Measurements from ENCODE around the gene AGAP2. TPM values are rescaled to one million over a fixed set of nuclear protein-coding genes. Genes with fewer than 3 reads are reported as not detected.
"Not testable (repeated sequence)": the region's sequence is repeated elsewhere in the genome, so short reads cannot be mapped to it uniquely, and the experiment has no call there.

AGAP2 gene
- total RNA-seq, 1 donor from 2014 or later: 2.1 TPM

DNA sequence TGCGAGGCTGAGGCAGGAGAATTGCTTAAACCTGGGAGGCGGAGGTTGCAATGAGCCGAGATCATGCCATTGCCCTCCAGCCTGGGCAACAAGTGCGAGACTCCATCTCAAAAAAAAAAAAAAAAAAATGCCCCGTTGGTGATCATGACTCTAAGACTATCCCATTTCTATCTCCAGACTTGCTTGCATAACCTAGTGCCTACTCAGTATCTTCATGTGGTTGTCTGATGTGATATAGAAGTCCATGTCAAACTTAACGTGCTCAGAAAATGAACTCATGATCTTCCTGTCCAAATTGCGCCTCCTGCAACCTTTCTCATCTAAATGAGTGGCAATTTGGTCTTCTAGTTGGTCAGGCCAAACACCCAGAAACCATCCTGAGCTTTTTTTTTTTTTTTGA, 39.4 kb upstream of the AGAP2 start:
- H3K27me3 ChIP-seq (ENCODE audit: control insufficient read depth in 3 of 3, insufficient read depth in 3 of 3, low read length in 3 of 3): no peaks in the 10 kb centered on the region
- no peak overlapping the region for H3K27ac ChIP-seq (ENCODE audit: low read depth, low read length)
- H3K4me1 ChIP-seq (ENCODE audit: control insufficient read depth in 3 of 3, insufficient read depth in 3 of 3, low read length in 3 of 3): peaks cover 5 to 14% (median 8%) of the 10 kb centered on the region in 3 donors
- no peak overlapping the region for H3K4me3 ChIP-seq (ENCODE audit: low read length in 3 of 3)
- no peaks in the 10 kb centered on the region for H3K9me3 ChIP-seq (ENCODE audit: control insufficient read depth in 3 of 3, low read length in 3 of 3)
- peaks cover 6 to 20% (median 12%) of the 10 kb centered on the region in 3 donors for H3K36me3 ChIP-seq (ENCODE audit: control insufficient read depth in 3 of 3, insufficient read depth in 3 of 3, low read length in 3 of 3)
- no peak overlapping the region for H3K9ac ChIP-seq (ENCODE audit: low read depth in 1 of 3, low read length in 3 of 3)

DNA sequence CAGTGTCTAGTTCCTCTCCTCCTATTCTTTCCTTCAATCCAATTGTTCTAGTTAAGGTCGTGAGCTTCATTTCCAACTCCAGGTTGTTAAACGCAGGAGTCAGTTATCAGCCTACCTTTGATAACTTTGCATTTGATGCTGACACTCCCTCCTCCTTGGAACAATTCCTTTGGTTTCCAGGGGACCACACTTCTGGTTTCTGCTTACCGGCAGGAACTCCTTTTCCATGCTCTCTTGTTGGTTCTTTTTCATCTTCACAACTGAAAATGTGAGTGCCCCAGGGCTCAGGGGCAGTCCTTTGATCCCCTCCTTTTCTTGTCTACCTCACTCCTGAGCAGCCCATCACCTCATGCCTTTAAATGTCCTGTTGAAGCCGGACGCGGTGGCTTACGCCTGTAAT, 38.8 kb upstream of the AGAP2 start:
- Histone ChIP-seq H3K4me1 (ENCODE audit: control insufficient read depth in 3 of 3, insufficient read depth in 3 of 3, low read length in 3 of 3) (peaks cover 10 to 16% (median 11%) of the 10 kb centered on the region in 3 donors), H3K27ac (ENCODE audit: low read depth, low read length) (no peak overlapping the region), H3K36me3 (ENCODE audit: control insufficient read depth in 3 of 3, insufficient read depth in 3 of 3, low read length in 3 of 3) (peaks cover 6 to 20% (median 9%) of the 10 kb centered on the region in 3 donors), H3K4me3 (ENCODE audit: low read length in 3 of 3) (no peak overlapping the region), H3K9ac (ENCODE audit: low read depth in 1 of 3, low read length in 3 of 3) (no peak overlapping the region), H3K27me3 (ENCODE audit: control insufficient read depth in 3 of 3, insufficient read depth in 3 of 3, low read length in 3 of 3) (no peaks in the 10 kb centered on the region), H3K9me3 (ENCODE audit: control insufficient read depth in 3 of 3, low read length in 3 of 3) (no peaks in the 10 kb centered on the region)

- H3K4me1 ChIP-seq (ENCODE audit: control insufficient read depth in 3 of 3, insufficient read depth in 3 of 3, low read length in 3 of 3): peaks cover 17 to 19% (median 18%) of the 10 kb centered on the region in 3 donors
- no peak overlapping the region for H3K4me3 ChIP-seq (ENCODE audit: low read length in 3 of 3)
- H3K9me3 ChIP-seq (ENCODE audit: control insufficient read depth in 3 of 3, low read length in 3 of 3): no peaks in the 10 kb centered on the region
- no peaks in the 10 kb centered on the region for H3K27me3 ChIP-seq (ENCODE audit: control insufficient read depth in 3 of 3, insufficient read depth in 3 of 3, low read length in 3 of 3)
- no peak overlapping the region for H3K9ac ChIP-seq (ENCODE audit: low read depth in 1 of 3, low read length in 3 of 3)
- peaks cover 6 to 20% (median 9%) of the 10 kb centered on the region in 3 donors for H3K36me3 ChIP-seq (ENCODE audit: control insufficient read depth in 3 of 3, insufficient read depth in 3 of 3, low read length in 3 of 3)
- no peak overlapping the region for H3K27ac ChIP-seq (ENCODE audit: low read depth, low read length)
Measured at GRCh38 chr12:57776247-57776587, 37.7 kb upstream of the AGAP2 start.

GRCh38 chr12:57775563-57776246, 37.2 kb upstream of the AGAP2 start:
- Histone ChIP-seq H3K27me3 (ENCODE audit: control insufficient read depth in 3 of 3, insufficient read depth in 3 of 3, low read length in 3 of 3) (no peaks in the 10 kb centered on the region), H3K4me3 (ENCODE audit: low read length in 3 of 3) (no peak overlapping the region), H3K9me3 (ENCODE audit: control insufficient read depth in 3 of 3, low read length in 3 of 3) (no peaks in the 10 kb centered on the region), H3K9ac (ENCODE audit: low read depth in 1 of 3, low read length in 3 of 3) (no peak overlapping the region), H3K4me1 (ENCODE audit: control insufficient read depth in 3 of 3, insufficient read depth in 3 of 3, low read length in 3 of 3) (peaks cover 22 to 23% (median 23%) of the 10 kb centered on the region in 3 donors), H3K27ac (ENCODE audit: low read depth, low read length) (no peak overlapping the region), H3K36me3 (ENCODE audit: control insufficient read depth in 3 of 3, insufficient read depth in 3 of 3, low read length in 3 of 3) (peaks cover 10 to 22% (median 12%) of the 10 kb centered on the region in 3 donors)

GRCh38 chr12:57775044-57775443, 36.5 kb upstream of the AGAP2 start:
- no peaks in the 10 kb centered on the region for H3K9me3 ChIP-seq (ENCODE audit: control insufficient read depth in 3 of 3, low read length in 3 of 3)
- H3K27me3 ChIP-seq (ENCODE audit: control insufficient read depth in 3 of 3, insufficient read depth in 3 of 3, low read length in 3 of 3): no peaks in the 10 kb centered on the region
- H3K9ac ChIP-seq (ENCODE audit: low read depth in 1 of 3, low read length in 3 of 3): no peak overlapping the region
- H3K4me1 ChIP-seq (ENCODE audit: control insufficient read depth in 3 of 3, insufficient read depth in 3 of 3, low read length in 3 of 3): peaks cover 22 to 26% (median 23%) of the 10 kb centered on the region in 3 donors
- H3K27ac ChIP-seq (ENCODE audit: low read depth, low read length): no peak overlapping the region
- H3K36me3 ChIP-seq (ENCODE audit: control insufficient read depth in 3 of 3, insufficient read depth in 3 of 3, low read length in 3 of 3): peaks cover 11 to 22% (median 15%) of the 10 kb centered on the region in 3 donors
- no peak overlapping the region for H3K4me3 ChIP-seq (ENCODE audit: low read length in 3 of 3)

DNA sequence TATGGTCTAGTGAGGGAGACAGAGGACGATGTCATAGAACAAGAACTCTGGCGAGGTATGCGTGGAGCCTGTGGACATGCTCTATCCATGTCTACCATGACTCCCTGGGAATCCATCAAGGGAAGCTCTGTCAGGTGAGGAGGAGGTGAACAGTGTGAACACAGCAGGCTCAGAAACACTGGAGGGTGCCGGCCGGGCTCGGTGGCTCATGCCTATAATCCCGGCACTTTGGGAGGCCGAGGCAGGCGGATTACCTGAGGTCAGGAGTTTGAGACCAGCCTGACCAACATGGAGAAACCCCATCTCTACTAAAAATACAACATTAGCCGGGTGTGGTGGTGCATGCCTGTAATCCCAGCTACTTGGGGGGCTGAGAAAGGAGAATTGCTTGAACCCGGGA, 36.1 kb upstream of the AGAP2 start:
- Histone ChIP-seq H3K4me1 (ENCODE audit: control insufficient read depth in 3 of 3, insufficient read depth in 3 of 3, low read length in 3 of 3) (peaks cover 20 to 26% (median 22%) of the 10 kb centered on the region in 3 donors), H3K36me3 (ENCODE audit: control insufficient read depth in 3 of 3, insufficient read depth in 3 of 3, low read length in 3 of 3) (peaks cover 13 to 23% (median 15%) of the 10 kb centered on the region in 3 donors)
- not testable (repeated sequence) for H3K4me3 ChIP-seq (ENCODE audit: low read length in 3 of 3); H3K27me3 ChIP-seq (ENCODE audit: control insufficient read depth in 3 of 3, insufficient read depth in 3 of 3, low read length in 3 of 3); H3K9me3 ChIP-seq (ENCODE audit: control insufficient read depth in 3 of 3, low read length in 3 of 3); H3K9ac ChIP-seq (ENCODE audit: low read depth in 1 of 3, low read length in 3 of 3); H3K27ac ChIP-seq (ENCODE audit: low read depth, low read length)

DNA sequence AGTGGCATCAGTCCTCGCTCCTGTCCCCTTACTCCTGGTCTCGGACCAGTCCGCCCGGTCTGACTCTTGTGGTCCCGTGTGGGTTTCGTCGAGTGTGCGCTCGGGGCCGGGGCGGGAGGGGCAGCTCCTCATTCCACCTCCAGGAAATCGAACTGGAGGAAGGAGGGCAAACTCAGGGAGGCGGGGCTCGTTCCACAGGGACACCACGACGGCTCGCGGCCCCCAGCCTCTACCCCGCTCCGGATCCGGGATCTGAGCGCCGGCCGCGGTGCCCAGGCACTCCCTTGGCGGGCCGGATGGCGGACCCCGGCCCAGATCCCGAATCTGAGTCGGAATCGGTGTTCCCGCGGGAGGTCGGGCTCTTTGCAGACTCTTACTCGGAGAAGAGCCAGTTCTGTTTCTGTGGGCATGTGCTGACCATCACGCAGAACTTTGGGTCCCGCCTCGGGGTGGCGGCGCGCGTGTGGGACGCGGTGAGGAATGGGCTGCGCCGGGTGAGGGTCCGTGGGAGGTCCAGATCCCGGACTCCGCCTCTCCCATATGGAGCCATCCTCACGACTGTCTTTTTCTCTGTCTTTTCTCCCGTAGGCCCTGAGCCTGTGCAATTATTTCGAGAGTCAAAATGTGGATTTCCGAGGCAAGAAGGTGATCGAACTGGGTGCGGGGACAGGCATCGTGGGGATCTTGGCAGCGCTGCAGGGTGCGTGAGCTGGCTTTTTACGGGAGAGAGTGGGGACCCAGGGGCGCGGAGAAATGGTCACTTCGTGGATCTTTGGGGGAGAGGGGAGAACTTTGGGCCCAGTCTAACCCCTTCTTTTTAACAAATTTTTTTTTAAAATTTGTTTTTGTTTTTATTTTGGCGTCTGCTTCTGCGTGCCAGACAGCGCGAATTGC, 34.1 kb upstream of the AGAP2 start, which contains the start of gene EEF1AKMT3:
Gene EEF1AKMT3 (plus strand): TSS at position 186 of the 894 bp plus-strand sequence. CDS start 111 bp downstream, at position 297.
- no peaks in the 10 kb centered on the region for H3K9me3 ChIP-seq (ENCODE audit: control insufficient read depth in 3 of 3, low read length in 3 of 3)
- H3K36me3 ChIP-seq (ENCODE audit: control insufficient read depth in 3 of 3, insufficient read depth in 3 of 3, low read length in 3 of 3): peaks cover 25 to 39% (median 27%) of the 10 kb centered on the region in 3 donors
- peak within 1 kb of the TSS; percentile 85 to 94 (median 92) for H3K9ac ChIP-seq (ENCODE audit: low read depth in 1 of 3, low read length in 3 of 3)
- peak within 1 kb of the TSS; percentile 89 to 99 (median 98) for H3K4me3 ChIP-seq (ENCODE audit: low read length in 3 of 3)
- H3K27ac ChIP-seq (ENCODE audit: low read depth, low read length): peak within 1 kb of the TSS; percentile 79
- H3K4me1 ChIP-seq (ENCODE audit: control insufficient read depth in 3 of 3, insufficient read depth in 3 of 3, low read length in 3 of 3): peaks cover 19 to 26% (median 22%) of the 10 kb centered on the region in 3 donors
- peaks cover 0 to 3% (median 0%) of the 10 kb centered on the region in 3 donors for H3K27me3 ChIP-seq (ENCODE audit: control insufficient read depth in 3 of 3, insufficient read depth in 3 of 3, low read length in 3 of 3)

- Histone ChIP-seq H3K27me3 (ENCODE audit: control insufficient read depth in 3 of 3, insufficient read depth in 3 of 3, low read length in 3 of 3) (peaks cover 5 to 8% (median 6%) of the 10 kb centered on the region in 3 donors), H3K36me3 (ENCODE audit: control insufficient read depth in 3 of 3, insufficient read depth in 3 of 3, low read length in 3 of 3) (peaks cover 25 to 39% (median 27%) of the 10 kb centered on the region in 3 donors), H3K4me3 (ENCODE audit: low read length in 3 of 3) (peak within 1 kb of the TSS; percentile 89 to 99 (median 98)), H3K9me3 (ENCODE audit: control insufficient read depth in 3 of 3, low read length in 3 of 3) (no peaks in the 10 kb centered on the region), H3K9ac (ENCODE audit: low read depth in 1 of 3, low read length in 3 of 3) (peak within 1 kb of the TSS; percentile 85 to 94 (median 92)), H3K27ac (ENCODE audit: low read depth, low read length) (peak within 1 kb of the TSS; percentile 79), H3K4me1 (ENCODE audit: control insufficient read depth in 3 of 3, insufficient read depth in 3 of 3, low read length in 3 of 3) (peaks cover 20 to 31% (median 24%) of the 10 kb centered on the region in 3 donors)
Measured at GRCh38 chr12:57771873-57772428, 33.4 kb upstream of the AGAP2 start, which contains the start of gene METTL1. Gene METTL1 (minus strand): TSS chr12:57772105. CDS start chr12:57772083, 22 bp downstream.

GRCh38 chr12:57771236-57771872, 32.8 kb upstream of the AGAP2 start:
- Histone ChIP-seq H3K9ac (ENCODE audit: low read depth in 1 of 3, low read length in 3 of 3) (peak overlapping the region; percentile 85 to 94 (median 92)), H3K9me3 (ENCODE audit: control insufficient read depth in 3 of 3, low read length in 3 of 3) (no peaks in the 10 kb centered on the region), H3K27me3 (ENCODE audit: control insufficient read depth in 3 of 3, insufficient read depth in 3 of 3, low read length in 3 of 3) (peaks cover 11 to 14% (median 12%) of the 10 kb centered on the region in 3 donors), H3K27ac (ENCODE audit: low read depth, low read length) (peak overlapping the region; percentile 79), H3K4me3 (ENCODE audit: low read length in 3 of 3) (peak overlapping the region; percentile 89 to 99 (median 98)), H3K4me1 (ENCODE audit: control insufficient read depth in 3 of 3, insufficient read depth in 3 of 3, low read length in 3 of 3) (peaks cover 26 to 37% (median 30%) of the 10 kb centered on the region in 3 donors), H3K36me3 (ENCODE audit: control insufficient read depth in 3 of 3, insufficient read depth in 3 of 3, low read length in 3 of 3) (peaks cover 24 to 39% (median 27%) of the 10 kb centered on the region in 3 donors)
